AG10803 (cell line): Measurements from ENCODE around the gene AFF3.

Experiments used
- DNase-seq: peaks from one replicate; pipeline ENCODE4 v3.0.0; 2010; ENCODE audit warnings: low read depth
- H3K4me3 ChIP-seq: 2 replicates; pipeline ENCODE4 v1.5.1; 2011; ENCODE audit warnings: mild to moderate bottlenecking, low read length, control low read depth
- CTCF ChIP-seq: conservative IDR thresholded peaks from 2 replicates; pipeline ENCODE4 v1.5.1; 2011; ENCODE audit warnings: mild to moderate bottlenecking, low read length, control low read depth, inconsistent platforms

Gene AFF3

GRCh38 chr2:99543247-99543646, 599.1 kb downstream of the AFF3 start:
- no peak for DNase-seq
- H3K4me3 ChIP-seq = no peak overlapping the region
- TF ChIP-seq CTCF = no peak

GRCh38 chr2:99537910-99538485, 604.4 kb downstream of the AFF3 start:
- no peak overlapping the region for H3K4me3 ChIP-seq
- no peak for TF ChIP-seq CTCF
- DNase-seq = no peak

- no peak overlapping the region for H3K4me3 ChIP-seq
- no peak for TF ChIP-seq CTCF
- no peak for DNase-seq
Observed at GRCh38 chr2:99524056-99524455, 618.3 kb downstream of the AFF3 start.

- no peak for TF ChIP-seq CTCF
- no peak overlapping the region for H3K4me3 ChIP-seq
- DNase-seq = no peak
Observed at GRCh38 chr2:99522157-99522556, 620.2 kb downstream of the AFF3 start.

- DNase-seq = no peak
- no peak overlapping the region for H3K4me3 ChIP-seq
- TF ChIP-seq CTCF = no peak
Observed at GRCh38 chr2:99520813-99521212, 621.6 kb downstream of the AFF3 start.

- H3K4me3 ChIP-seq = no peak overlapping the region
- no peak for TF ChIP-seq CTCF
- no peak for DNase-seq
Observed at GRCh38 chr2:99520195-99520594, 622.2 kb downstream of the AFF3 start.

- no peak overlapping the region for H3K4me3 ChIP-seq
- DNase-seq = no peak
- TF ChIP-seq CTCF = no peak
Observed at GRCh38 chr2:99514357-99514756, 628.0 kb downstream of the AFF3 start.
